ENCODE data around the gene NDOR1.

DNA sequence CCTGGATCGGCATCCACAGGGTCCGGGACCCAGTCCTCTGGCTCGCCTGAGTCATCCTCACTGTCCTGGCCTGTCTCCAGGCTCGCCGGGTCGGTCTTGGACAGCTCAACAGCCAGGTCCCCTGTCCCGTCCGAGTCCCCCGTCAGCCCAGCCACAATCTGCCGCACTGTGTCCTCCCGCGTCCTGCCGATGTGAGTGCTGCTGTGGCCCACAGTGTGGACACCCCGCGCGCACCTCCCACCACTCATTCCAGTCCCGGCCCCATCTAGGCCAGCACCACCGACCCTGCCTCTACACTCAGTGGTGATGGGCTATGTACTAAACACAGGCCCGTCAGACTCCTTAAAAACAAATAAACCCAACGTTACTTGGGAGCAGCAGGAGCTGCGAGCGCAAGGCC, 23.8 kb upstream of the NDOR1 start:
- TF ChIP-seq EP300 (IDR thresholded peaks at IDR 0.05) (no peak), POLR2A (IDR thresholded peaks at IDR 0.05; ENCODE audit: low read depth) (no peak), POLR2AphosphoS5 (IDR thresholded peaks at IDR 0.05) (no peak)
- TF ChIP-seq, protein P1, sequence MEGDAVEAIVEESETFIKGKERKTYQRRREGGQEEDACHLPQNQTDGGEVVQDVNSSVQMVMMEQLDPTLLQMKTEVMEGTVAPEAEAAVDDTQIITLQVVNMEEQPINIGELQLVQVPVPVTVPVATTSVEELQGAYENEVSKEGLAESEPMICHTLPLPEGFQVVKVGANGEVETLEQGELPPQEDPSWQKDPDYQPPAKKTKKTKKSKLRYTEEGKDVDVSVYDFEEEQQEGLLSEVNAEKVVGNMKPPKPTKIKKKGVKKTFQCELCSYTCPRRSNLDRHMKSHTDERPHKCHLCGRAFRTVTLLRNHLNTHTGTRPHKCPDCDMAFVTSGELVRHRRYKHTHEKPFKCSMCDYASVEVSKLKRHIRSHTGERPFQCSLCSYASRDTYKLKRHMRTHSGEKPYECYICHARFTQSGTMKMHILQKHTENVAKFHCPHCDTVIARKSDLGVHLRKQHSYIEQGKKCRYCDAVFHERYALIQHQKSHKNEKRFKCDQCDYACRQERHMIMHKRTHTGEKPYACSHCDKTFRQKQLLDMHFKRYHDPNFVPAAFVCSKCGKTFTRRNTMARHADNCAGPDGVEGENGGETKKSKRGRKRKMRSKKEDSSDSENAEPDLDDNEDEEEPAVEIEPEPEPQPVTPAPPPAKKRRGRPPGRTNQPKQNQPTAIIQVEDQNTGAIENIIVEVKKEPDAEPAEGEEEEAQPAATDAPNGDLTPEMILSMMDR (IDR thresholded peaks at IDR 0.05): no peak

All from esophagus muscularis mucosa (tissue), 4 donors.